ENCODE results near the gene LENG8.
"Not testable (repeated sequence)": the region's sequence is repeated elsewhere in the genome, so short reads cannot be mapped to it uniquely, and the experiment has no call there.

Gene LENG8

DNA sequence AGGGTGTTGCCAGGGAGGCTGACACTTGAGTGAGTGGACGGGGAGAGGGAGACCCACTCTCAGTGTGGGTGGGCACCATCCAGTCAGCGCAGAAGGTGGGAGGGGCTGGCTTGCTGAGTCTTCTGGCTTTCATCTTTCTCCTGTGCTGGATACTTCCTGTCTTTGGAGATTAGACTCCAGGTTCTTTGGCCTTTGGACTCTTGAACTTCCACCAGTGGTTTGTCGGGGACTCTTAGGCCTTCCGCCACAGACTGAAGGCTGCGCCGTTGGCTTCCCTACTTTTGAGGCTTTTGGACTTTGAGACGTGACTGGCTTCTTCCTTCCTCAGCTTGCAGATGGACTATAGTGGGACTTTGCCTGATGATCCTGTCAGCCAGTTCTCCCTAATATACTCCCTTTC is 4.3 kb upstream of the LENG8 start:
- DNase-seq, result no peak

DNA sequence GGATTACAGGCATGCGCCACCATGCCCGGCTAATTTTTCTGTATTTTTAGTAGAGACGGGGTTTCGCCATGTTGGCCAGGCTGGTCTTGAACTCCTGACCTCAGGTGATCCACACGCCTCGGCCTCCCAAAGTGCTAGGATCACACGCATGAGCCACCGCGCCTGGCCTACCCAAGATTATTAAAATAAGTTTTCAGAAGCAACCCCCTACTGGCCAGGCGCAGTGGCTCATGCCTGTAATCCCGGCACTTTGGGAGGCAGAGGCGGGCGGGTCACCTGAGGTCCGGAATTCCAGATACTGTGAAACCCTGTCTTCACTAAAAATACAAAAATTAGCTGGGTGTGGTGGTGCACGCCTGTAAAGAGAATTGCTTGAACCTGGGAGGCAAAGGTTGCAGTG is 2.6 kb upstream of the LENG8 start:
- DNase-seq, result not testable (repeated sequence)

DNA sequence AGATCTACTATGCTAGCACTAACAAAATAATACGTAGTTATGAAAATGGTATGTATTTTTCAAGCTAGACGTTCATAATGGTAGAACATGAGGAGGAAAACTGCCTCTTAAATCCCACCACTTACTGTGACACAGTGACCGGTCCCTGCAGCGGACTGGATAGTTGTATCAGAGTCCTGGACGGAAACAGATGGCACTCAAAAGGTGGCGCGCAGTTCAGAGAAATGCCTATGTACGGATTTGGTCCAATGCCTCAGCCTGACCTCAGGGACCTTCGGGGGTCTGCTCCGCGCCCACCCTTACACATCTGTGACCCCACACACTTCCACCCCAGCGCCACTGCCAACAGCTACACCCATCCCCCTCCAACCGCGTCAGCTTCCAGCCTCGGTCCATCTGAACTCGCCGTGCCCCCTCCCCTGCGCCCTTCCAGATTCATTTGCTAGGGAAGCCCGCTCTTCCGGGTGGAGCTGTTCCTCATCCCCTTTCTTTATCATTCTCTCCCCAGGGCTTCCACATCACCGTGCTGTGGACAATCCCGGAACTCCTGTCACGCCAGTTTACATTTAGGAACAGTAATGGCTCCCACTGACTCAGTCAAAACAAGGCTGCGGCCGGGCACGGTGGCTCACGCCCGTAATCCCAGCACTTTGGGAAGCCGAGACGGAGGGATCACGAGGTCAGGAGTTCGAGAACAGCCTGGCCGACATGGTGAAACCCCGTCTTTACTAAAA is 792 bp upstream of the LENG8 start:
- DNase-seq, result peak; percentile 58 to 77

DNA sequence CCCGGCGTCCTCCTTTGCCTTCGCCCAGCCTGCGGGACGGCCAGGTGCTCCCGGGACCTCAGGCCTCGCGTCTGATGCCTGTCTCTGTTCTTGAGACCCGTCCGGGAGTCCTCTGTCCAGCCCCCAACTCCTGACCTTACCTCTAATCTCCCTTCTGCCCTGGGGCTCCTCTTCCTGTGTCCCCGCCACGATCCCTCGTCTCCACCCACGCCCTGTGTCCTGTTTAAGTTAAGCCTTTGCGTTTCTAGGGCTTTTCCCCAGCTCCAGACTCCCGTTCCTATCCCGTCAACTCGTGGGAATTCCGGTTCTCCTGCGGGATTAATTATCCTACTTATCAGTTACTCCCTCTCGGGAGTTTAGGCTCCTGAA is 686 bp downstream of the LENG8 start:
- no peak for DNase-seq

DNA sequence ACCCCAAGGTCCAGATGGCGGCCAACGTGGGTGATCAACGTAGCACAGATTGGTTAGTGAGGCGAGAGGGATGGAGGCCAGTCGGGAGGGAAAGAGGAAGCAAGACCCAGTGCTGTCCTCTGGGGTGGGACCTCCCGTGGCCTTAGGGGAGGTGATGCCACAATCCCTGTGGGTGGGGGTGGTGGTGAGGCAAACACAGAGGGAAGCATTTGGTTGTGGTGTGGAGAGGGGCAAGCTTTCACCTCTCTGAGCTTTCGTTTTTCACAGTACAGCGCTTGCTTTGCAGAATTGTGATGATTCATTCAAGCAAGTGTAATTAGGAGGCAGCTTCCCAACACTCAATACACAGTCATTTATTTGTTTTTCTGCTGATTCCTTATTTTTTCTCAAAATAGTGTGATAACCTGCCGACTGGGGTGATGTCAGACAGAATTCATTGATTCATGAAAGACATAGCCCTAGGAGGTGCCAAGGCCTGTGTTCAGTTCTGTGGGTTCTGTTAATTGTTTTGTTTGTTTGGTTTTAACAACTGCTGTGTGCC is 2.4 kb downstream of the LENG8 start:
- DNase-seq, result no peak

DNA sequence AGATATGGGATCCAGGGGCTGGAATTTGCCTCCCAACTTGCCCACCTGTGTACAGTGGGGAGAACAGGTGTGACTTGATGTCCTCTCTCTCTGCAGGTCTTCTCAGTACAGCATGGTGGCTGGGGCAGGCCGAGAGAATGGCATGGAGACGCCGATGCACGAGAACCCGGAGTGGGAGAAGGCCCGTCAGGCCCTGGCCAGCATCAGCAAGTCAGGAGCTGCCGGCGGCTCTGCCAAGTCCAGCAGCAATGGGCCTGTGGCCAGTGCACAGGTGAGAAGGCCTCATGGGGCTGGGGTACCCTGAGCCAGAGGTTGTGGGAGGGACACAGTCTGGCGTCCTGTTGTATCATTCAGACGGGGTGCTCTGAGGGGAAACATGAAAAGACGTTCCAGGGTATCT is 3.0 kb downstream of the LENG8 start:
- no peak for DNase-seq

DNA sequence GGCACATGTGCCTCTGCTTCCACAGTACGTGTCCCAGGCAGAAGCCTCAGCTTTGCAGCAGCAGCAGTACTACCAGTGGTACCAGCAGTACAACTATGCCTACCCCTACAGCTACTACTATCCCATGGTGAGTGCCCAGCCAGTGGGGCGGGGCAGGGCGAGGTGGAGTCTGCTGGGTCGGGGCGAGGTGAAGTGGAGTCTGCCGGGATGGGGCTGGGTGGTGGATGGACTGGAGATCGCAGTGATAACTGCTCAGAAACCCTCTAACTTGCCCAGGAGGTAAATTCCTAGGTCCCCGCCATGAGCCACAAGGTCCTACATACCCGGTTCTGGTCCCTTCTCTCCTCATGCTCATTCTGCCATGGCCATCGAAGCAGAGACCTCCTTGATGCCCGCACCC is 3.6 kb downstream of the LENG8 start:
- DNase-seq, result no peak

DNA sequence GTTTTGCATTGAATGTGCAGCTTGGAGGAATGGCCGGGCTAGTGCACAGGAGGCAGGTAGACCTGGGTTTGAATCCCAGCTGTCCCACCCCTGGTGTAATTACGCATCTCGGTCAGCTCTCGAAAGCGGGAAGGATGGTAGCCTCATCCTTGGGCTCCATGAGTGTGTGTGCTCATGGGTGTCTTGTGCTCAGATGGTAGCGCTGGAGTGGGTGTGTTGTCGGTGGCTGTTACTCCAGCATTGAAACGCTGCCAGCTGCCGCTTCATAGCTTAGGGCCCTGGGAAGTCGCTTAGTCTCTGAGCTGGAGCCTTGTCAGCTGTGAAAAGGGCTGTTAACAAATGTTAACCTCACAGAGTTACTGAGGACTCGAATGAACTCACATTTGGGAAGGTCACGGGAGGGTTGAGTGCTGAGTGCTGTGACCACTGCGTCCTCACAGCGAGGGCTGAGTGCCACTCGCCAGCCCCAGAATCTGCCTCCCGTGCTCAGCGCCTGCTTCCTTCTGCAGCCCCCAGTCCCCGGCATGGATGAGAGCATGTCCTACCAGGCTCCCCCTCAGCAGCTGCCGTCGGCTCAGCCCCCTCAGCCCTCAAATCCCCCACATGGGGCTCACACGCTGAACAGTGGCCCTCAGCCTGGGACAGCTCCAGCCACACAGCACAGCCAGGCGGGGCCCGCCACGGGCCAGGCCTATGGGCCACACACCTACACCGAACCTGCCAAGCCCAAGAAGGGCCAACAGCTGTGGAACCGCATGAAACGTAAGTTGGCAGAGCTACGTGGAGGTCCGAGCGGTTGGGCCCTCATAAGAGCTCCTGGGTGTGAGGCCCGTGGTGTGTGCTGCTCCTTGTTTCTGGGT is 5.2 kb downstream of the LENG8 start:
- no peak for DNase-seq

DNA sequence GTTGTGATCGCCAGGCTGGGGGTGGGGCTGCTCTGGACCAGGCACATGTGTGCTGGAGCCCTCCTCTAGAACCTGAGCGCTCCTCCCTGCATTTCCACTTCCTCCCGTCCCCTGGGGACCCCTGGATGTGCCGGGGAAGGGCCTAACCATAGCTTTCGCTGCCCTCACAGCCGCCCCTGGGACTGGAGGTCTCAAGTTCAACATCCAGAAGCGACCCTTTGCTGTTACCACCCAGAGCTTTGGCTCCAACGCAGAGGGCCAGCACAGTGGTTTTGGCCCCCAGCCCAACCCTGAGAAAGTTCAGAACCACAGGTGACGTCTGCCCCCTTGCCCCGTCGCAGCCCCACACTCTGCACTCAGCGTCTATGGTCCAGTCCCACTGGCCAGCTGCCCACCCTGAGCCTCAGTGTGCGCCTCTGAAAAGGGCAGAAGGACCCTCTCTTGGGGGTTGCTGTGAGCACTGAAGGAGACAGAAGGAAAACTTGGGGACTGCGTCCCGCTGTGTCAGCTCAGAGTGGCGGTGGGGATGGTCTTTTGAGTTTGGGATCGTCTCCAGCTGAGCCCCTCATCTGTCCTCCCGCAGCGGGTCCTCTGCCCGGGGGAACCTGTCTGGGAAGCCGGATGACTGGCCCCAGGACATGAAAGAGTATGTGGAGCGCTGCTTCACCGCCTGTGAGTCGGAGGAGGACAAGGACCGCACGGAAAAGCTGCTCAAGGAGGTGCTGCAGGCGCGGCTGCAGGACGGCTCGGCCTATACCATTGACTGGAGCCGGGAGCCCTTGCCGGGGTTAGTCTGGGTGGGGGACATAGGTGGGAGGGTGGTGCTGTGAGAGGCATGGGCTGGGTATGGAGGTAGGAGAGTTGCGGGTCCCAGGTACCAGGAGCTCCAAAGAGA is 6.0 kb downstream of the LENG8 start:
- DNase-seq, result no peak

DNA sequence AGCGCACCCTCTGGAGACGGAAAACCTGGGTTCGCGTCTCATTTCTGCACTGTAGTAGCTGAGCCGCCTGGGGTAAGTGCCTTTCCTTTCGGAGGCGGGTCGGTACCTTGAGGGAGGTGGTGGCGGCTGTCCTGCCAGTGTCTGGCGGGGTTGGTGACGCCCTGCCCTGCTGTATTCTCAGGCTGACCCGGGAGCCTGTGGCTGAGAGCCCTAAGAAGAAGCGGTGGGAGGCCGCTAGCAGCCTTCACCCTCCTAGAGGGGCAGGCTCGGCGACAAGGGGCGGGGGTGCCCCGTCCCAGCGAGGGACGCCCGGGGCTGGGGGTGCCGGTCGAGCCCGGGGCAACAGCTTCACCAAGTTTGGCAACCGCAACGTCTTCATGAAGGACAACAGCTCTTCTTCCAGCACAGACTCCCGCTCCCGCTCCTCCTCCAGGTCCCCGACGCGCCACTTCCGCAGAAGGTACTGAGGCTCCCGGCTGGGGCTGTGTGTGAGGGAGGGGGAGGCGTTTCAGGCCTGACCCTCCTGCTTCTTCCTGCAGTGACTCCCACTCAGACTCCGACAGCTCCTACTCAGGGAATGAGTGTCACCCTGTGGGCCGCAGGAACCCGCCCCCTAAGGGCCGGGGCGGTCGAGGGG is 6.9 kb downstream of the LENG8 start:
- no peak for DNase-seq

DNA sequence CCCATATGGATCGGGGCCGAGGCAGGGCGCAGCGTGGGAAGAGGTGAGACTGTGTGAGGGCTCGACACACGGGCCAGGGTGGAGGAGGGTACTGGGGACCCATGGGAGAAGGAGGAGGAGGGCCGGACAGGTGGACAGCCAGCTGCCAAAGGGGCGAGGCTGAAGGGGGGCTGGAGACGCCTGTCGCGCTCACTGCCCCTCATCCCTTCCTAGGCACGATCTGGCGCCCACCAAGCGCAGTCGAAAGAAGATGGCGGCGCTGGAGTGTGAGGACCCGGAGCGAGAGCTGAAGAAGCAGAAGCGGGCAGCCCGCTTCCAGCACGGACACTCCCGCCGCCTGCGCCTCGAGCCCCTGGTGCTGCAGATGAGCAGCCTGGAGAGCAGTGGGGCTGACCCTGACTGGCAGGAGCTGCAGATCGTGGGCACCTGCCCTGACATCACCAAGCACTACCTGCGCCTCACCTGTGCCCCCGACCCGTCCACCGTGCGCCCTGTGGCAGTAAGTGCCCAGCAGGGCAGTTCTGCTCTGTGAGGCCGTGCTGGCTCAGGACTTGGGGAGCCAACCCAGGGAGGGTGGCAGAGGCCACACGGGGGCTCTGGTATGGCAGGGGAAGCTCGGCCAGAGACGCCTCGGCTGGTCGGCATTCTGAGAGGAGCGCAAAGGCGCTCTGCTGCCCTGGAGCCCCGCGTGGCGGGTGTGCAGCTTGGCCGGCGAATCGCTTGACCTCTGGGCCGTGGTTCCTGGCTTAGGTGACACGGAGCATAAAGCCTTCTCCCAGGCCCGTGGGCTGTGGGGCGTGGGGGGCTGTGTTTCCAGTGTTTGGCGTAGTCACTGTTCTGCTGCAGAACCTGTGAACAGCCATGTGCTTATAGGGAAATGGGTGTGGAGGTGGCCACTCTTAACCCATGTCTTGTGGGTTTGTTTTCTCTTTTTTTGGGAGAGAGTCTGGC is 7.7 kb downstream of the LENG8 start:
- no peak for DNase-seq

DNA sequence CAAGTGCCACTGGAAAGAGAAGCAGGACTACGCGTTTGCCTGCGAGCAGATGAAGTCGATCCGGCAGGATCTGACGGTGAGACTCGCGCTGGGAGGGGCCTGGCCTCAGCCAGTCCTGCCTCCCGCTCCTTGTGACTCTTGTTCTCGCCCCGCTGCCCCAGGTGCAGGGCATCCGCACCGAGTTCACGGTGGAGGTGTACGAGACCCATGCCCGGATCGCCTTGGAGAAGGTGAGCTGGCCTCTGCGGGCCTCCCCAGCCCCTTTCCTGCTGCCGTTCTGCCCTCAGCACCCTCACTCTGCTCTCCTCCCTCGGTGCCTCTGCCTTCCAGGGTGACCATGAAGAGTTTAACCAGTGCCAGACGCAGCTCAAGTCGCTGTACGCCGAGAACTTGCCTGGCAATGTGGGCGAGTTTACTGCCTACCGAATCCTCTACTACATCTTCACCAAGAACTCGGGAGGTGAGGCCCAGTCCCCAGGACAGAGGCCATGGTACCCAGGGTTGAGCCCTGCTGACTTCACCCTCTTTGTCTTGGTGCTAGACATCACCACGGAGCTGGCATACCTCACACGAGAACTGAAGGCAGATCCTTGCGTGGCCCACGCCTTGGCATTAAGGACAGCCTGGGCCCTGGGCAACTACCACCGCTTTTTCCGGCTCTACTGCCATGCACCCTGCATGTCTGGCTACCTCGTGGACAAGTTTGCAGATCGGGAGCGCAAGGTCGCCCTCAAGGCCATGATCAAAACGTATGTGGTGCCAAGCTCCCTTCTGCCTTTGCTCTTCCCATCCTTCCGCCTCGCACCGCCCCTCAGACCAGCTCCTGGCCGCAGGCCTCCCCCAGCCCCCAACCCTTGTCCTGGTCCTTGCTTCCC is 9.0 kb downstream of the LENG8 start:
- no peak for DNase-seq

DNA sequence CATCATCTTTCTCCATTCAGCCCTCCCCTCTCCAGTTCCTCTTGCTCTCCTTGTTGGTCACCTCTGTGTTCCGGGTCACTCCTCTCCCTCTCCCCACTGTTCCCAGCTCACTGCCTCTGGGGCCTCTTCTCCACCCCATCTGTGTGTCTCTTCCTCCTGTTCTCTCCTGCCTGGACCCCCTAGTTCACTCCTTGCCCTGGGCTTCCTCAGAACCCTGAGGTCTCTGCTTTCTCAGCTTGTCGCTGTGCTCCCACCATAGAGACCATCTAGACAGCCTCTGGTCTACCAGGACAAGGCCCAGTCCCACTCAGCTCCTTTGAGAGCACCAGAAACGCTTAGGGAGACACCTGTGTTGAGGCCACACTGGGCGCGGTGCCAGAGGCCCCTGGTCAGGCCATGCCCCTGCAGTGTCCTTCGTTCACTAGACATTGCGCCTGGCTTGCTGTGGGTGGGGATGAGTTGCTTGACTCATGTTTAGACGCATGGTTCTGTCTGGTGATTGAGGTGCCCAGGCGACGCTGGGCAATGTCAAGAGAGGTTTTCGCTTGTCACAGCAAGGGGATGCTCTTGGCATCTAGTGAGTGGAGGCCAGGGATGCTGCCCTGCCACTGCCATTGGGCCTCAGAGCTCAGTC is 9.8 kb downstream of the LENG8 start:
- no peak for DNase-seq

DNA sequence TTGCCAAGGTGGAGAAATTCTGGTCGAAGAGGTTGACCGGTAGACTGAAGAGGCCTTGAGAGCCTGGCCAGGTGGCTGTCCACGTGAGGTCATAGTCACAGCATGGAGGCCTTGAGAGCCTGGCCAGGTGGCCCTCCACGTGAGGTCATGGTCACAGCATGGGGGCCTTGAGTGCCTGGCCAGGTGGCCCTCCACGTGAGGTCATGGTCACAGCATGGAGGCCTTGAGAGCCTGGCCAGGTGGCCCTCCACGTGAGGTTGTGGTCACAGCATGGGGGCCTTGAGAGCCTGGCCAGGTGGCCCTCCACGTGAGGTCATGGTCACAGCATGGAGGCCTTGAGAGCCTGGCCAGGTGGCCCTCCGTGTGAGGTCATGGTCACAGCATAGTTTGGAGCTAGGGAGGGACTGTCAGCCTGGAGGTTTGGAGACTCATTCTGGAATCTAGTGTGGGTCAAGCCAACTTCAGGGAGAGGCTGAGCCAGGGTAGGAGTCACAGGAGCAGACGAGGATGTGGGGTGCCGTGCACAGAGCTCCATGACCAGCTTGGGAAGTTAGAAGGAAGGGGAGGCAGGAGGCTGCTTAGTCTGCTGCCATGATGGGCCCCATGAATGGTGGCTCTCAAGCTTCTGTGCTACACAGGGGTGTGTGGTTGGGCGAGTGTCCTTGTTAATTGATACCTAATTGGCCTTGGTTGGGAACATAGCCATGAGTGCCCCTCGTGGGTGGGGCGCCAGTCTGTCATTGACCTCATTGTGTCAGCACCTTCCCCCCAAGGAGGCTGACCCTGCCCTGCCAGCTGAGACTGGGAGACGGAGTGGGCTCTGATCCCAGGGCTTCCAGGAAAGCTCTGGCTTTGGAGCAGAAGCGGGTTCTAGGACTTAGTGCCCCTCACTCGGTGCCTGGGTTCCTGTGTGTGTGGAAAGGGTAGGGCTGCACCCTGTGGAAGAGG is 10.6 kb downstream of the LENG8 start:
- no peak for DNase-seq

DNA sequence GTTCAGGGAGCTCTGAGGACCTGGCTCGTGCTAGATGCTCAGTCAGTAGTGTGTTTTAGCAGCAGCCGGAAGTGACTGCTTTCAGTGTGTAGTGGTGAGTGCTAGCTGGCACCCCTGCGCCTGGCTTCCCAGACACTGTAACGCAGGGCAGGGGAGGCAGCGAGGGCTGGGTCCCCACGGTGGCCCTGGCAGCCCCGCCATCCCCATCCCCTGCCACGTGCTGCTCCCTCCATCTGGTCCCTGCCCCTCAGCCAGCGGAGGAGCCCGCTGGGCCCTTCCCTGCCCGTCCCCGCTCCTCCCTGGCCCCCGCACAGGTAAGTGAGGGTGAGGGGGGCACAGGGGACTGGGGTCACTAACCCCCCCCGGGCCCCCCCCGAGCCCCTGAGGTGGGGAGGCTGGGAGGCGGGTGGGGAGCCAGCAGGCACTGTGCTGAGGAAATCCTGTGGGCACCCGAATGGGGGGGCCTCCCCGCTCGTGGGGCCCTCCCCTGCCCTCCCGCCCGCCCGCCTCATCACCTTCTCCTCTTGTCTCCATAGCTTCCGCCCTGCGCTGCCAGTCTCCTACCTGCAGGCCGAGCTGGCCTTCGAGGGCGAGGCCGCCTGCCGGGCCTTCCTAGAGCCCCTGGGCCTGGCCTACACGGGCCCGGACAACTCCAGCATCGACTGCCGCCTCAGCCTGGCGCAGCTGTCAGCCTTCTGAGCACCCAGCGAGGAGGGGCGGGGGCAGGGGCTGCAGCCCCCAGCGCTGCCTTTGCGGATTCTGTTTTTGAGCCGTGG is 11.4 kb downstream of the LENG8 start:
- DNase-seq, result peak in 1 of 2 experiments; percentile 50

DNA sequence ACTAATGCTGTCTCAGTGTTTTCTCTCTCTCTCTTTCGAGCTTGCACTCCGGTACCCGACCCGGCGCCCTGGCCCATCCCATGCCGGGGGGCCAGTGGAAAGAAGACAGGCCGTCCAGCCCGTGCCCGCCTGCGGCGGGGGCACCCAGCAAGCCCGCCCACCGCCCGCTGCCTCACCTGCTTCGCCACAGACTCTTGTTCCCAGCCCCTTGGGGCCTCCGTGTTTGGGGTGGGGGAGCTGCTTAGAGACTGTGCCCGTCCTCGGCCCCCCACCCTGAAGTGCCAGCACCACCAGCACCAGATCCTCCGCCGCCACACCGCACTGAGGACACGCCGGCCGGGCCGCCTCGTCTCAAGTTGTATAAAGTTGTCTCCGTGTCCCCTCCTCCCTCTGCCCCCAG is 12.2 kb downstream of the LENG8 start:
- DNase-seq, result no peak

DNA sequence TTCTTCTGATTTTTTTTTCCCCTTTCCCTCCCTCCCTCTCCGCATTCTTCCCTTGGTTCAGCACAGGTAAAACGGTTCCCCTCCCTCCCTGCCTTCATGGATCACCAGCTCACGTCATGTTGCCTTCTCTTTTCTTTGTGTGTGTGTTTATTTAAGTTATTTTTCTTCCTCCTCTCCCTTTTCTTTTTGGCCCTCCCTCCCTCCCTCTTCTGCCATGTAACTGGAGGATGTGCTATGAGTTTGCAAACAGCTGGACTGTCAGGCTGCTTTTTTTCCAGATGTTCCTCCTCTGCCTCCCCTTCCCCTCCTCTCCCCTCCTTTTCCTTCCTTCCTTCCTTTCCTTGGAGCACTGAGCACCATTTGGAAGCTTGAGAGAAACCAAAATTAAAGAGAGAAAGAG is 12.6 kb downstream of the LENG8 start:
- DNase-seq, result no peak

Measured in NCI-H526 (cell line).